Measurements from ENCODE around the gene TARBP1.

The TARBP1 gene

DNA sequence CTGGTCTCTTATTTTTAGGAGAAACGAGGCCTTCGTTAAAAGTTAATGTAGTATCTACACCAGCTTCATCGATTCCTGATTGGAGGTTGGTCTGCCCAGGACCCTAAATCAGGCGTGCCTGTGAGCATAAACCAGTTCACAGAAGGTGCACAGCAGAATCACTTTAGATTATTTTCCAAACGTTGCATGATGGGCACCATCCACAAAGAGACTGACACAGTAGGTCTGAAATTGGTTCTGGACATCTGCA is 256 bp upstream of the TARBP1 start:
- DNase-seq, result no peak

DNA sequence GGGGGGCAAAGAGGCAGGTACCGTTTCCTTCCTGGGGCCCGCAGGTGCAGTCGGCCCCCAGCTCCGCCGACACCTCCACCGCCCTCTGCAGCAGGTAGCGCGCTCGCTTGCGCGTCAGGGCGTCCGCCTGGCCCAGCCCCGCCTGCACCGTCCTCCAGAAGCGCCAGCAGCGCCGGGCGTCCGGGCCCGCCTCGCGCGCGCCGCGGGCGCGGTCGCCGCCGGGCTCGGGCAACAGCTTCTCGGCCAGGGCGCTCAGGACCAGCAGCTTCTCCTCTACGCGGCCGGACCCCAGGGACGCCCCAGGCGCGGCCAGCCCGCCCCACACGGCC is 863 bp downstream of the TARBP1 start:
- peak; percentile 17 for DNase-seq

- no peak for DNase-seq
Measured at GRCh38 chr1:234477386-234478151, 1.4 kb downstream of the TARBP1 start.

GRCh38 chr1:234476172-234476571 is 2.8 kb downstream of the TARBP1 start:
- no peak for DNase-seq

DNA sequence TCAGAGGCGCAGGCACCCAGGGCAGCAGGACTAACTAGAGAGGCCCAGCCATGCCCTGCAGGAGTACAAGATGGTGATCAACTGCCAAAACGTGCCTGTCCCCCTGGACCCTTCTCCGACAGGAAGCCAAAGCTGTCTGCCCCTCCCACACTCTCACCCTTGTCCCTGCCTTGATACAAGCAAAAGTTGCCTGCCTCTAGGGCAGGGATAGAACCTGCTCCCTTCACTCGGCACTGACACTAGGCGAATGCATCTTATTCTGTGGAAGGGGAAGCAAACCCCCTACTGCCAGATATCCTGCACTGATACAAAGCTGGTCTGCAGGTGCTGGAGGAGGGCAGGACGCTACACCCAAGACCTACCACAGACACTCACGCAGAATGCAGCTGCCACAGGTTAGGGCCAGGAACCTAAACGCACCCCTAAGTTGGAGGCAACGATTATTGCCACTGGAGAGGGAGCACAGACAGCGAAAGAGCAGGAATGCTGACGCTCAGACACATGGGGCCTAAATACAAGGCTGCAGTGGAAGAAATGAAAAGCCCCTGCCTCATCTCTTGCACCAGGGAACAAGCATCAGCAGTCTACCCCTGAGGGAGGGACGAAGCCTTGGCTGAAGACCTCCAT is 3.7 kb downstream of the TARBP1 start:
- no peak for DNase-seq

DNA sequence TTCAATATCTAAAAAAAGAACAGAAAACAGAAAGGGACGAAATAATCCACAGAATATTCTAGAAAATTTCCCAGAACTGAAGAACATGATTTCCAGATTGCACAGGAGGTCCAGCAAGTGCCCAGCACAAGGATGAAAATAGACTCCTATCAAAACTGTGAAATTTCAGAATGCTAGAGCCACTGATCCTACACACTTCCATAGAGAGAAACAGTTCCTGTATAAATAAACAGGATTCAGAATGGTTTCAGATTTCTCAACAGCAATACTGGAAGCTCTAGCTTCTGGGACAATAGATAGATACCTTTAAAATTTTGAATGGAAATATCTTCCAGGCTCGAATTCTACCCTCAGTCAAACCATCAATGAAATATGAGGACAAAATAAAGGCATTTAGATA is 4.6 kb downstream of the TARBP1 start:
- DNase-seq, result no peak

GRCh38 chr1:234473118-234473517 is 5.9 kb downstream of the TARBP1 start:
- DNase-seq, result no peak

GRCh38 chr1:234469376-234469775 is 9.6 kb downstream of the TARBP1 start:
- peak; percentile 26 for DNase-seq

DNA sequence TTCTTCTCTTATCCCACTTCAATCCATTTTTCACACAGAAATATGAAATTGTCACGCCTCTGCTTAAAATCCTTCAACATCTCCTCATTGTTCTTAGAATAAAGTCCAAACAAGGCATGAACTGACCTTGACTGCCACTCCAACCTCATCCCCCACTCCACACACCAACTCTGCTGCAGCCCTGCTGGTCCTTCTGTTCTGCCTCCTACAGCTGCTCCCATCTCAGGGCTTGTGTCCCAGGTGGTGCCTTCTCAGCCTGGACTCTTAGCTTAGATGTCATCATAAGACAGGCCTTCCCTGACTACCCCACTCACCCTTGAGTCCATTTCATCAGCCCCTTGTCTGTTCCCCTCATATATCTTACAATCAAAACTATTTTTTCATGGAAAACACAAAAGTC is 10.4 kb downstream of the TARBP1 start:
- DNase-seq, result no peak

- no peak for DNase-seq
Measured at GRCh38 chr1:234467821-234468220, 11.2 kb downstream of the TARBP1 start.

DNA sequence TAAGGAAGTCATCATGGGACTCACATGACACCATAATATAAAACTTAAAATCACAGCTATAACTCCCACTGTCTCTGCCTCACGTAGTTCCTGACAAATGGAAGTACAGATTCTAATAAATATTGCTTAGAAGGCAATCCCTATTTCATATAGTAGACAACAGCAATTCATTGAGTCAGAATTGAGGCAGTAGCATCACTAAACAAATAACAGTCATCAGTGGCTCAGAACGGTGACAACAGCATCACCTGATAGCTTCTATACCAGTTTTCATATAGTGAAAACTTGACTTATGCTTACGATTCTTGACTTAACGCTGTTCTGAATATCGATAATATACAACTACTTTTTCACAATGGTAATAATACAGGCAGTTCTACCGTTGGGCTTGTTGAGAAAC is 12.0 kb downstream of the TARBP1 start:
- no peak for DNase-seq

DNA sequence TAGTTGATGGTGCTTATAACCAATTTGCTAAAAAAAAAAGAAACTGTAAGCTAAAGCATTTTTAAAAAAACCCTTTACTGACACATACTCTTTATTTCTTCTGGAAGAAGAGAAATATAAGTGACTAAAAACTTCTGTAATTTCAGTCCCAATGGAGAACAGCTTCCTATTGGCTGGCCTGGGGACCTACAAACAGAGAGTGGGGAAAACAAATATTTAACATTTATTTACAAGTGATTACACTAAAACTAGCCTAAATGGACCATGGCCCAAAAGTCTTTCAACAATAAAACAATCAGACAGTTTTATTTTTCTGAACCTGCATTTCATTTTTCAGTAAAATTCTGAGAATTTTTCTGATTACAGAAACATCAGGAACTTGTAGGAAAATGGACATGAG is 15.2 kb downstream of the TARBP1 start:
- DNase-seq, result no peak

DNA sequence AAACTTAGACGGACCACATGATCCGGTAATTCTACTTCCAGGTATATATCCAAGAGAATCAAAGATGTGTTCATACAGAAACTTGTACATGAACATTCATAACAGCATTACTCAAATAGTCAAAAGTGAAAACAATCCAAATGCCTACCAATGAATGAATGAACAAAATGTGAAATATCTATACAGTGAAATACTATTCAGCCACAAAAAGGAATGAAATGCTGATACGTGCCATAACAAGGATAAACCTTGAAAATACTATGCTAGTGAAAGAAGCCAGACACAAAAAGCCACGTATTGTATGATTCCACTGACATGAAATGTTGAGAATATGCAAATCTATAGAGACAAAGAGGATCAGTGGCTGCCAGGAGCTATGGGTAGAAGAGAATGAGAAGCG is 18.3 kb downstream of the TARBP1 start:
- no peak for DNase-seq

DNA sequence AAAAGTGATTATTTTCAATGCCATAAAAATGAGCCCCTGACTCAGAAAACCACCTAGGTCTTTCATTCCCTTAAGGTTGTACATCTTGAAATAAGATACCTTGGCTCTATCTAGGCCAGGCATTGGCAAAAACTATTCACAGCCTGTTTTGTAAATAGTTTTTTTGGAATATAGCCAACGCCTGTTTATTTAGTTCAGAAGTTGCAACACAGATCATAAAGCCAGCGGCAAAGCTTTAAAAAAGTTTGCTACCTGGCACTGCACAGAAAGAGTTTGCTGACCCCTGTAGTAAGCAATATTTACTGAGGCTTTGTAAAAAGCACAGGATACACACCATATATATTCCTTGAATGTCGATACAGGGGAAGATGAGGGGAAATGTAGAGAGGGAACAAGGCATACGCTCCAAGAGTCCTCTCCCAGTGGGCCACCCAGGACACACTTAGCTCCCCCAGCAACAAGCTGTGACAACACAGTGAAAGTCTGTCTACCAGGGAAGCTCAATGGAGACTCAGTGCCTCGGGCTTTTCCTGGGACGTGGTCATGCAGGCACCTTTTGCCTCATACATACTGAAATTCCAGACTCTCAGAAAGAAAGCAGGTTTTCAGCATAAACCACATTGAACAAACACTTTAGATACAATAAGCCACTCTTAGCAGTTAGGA is 20.5 kb downstream of the TARBP1 start:
- DNase-seq, result no peak

DNA sequence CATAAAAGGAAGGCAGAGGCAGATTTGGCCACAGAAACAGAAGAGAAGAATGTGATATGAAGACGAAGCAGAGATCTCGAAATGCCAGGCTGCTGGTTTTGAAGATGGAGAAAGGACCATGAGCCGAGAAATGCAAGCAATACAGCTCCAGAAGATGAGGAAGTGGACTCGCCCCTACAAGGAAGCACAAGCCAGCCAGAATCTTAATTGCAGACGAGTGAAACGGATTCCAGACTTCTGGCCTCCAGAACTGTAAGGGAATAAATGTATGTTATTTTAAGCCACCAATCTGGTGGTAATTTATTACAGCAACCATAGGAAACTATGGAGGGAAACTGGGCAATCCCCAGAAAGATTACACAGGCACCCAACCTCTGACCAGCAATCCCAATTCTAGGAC is 24.1 kb downstream of the TARBP1 start:
- DNase-seq, result no peak

DNA sequence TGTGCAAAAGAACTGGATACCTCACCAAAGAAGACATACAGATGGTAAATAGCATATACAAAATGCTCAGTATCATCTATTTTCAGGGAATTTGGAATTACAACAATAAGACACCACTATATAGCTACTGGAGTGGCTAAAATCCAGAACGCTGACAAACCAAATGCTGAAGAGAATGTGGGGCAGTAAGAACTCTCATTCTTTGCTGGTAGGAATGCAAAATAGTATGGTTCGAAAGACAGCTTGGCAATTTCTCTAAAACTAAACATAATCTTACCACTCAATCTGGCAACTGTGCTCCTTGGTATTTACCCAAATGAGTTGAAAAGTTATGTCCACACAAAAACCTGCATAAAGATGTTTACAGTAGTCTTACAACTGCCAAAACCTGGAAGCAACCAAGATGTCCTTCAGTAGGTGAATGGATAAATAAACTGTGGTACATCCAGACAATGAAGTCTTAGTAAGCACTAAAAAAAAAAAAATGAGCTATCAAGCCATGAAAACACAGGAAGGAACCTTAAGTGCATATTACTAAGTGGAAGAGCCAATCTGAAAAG is 26.5 kb downstream of the TARBP1 start:
- DNase-seq, result no peak

- no peak for DNase-seq
Measured at GRCh38 chr1:234440348-234440747, 38.6 kb downstream of the TARBP1 start.

- no peak for DNase-seq
Measured at GRCh38 chr1:234438579-234438978, 40.4 kb downstream of the TARBP1 start.

- DNase-seq, result no peak
Measured at GRCh38 chr1:234437423-234438171, 41.4 kb downstream of the TARBP1 start.

- no peak for DNase-seq
Measured at GRCh38 chr1:234435620-234436019, 43.4 kb downstream of the TARBP1 start.

DNA sequence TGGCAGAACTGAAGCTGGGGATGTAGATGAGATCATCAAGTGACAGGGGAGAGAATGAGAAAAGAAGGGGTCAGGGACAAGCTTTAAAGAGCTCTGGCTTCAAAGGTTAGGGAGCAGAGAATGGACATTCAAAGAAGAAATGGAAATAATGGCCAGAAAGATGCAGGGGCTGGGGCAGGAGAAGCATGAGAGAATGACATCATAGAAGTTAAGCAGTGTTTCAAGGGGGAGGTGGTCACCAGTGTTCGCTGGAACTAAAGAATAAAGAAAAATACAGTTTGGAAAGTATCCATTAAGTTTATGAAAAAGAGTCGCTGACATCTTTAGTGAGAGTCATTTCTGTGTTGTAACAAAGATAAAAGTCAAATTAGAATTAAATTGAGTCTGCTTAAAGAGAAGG is 44.3 kb downstream of the TARBP1 start:
- DNase-seq, result no peak

DNA sequence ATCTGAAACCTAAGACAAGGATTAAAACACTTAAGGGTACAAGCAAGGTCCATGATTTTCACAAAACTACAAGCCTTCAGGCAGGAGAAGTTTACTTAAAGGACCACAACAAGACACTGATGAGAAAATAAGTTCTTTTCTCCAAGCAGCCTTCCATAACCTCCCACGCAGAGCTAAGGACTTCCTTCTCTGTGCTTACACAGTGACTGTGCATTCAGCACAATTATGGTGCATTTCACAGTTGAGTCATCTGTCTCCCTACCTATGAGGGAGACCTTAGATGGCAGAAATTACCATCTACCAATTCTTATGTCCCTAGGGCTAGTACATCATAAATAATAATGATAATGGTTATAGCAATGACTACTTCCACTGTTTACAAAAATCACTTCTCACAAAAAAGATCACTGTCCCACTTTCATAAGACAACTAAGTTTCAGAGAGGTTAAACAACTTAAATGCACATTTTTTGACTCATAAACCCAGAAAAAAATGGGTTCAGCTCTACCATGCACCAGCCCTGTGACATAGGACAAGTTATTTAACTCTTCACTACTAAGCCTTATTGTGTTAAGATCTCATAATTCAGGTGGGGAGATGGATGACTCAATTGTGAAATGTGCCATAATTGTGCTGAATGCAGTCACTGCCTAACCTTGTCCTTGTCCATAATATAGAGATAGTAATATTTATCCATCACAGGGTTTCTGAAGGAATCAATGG is 45.3 kb downstream of the TARBP1 start:
- DNase-seq, result no peak

- no peak for DNase-seq
Measured at GRCh38 chr1:234431255-234431654, 47.7 kb downstream of the TARBP1 start.

Data from DMS79 (cell line).